Iris pigment epithelial cell (primary cell): Measurements from ENCODE around the gene CSDE1.
"Not testable (repeated sequence)": the region's sequence is repeated elsewhere in the genome, so short reads cannot be mapped to it uniquely, and the experiment has no call there.

Experiments used
- DNase-seq: peaks from one replicate; pipeline ENCODE4 v3.0.0-alpha.2; 2011; ENCODE audit warnings: low read depth

Gene CSDE1

DNA sequence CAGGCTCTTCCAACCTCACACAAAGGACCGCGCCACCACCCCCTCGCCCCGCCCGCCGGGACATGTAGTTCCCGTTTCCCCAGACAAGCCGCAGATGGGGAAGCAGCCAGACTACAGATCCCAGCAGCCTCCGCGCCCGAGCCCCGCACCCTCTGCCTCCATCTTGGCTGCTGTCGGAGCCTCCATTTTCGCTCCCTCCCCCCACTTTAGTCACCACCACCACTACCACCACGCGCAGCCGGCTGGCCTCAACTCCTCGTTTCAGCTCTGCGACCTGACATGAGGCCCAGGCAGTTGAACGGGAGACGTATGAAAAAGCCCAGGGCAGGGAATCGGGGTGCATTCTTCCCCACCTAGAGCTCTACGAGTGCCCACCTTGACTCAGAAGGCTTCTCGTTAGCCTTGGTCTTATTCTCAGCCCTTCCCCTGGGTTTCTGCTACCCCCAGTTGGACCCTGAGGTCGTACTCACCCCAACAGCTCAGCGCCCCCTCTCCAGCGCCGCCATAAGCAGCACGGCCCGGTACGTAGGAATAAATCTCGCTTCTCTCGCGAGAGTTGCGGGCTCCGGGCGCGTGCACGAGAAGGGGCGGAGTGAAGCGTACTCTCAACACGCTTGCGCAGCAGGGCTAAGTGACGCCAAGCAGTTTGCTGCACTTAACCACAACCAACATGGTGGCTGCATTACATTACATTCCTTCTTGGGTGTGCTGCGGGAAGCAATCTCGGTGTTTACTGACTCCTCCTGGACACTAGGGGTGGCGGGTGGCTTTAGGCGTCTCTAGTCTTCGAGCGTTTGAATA is at the start of gene CSDE1:
Gene CSDE1, minus strand, starts transcription at position 530 of the 801 bp plus-strand sequence. CDS start 18,094 bp downstream, outside the sequence.
- peak; percentile 98 for DNase-seq

DNA sequence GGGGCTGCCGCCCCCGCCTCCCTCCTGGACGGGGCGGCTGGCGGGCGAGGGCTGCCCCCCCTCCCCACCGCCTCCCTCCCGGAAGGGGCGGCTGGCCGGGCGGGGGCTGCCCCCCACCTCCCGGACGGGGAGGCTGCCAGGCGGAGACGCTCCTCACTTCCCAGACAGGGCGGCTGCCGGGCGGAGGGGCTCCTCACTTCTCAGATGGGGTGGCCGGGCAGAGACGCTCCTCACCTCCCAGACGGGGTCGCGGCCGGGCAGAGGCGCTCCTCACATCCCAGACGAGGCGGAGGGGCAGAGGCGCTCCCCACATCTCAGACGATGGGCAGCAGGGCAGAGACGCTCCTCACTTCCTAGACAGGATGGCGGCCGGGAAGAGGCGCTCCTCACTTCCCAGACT is 46.7 kb upstream of the CSDE1 start:
- DNase-seq, result not testable (repeated sequence)

DNA sequence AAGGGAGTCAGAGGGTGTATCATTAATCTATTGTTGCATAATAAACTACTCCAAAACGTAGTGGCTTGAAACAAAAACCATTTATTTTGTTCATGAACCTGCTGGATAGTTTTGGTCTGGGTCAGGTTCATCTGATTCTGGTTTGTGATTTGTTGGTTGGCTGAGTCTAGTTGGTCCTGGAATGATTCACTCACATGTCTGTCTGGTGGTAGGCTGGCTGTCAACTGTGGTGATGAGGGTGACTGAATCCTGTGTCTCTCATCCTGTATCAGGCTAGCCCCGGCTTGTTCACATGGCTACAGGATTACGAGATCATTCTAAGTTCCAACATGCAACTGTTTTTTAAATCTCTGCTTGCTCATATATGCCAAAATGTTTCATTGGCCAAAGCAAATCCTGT is 45.2 kb upstream of the CSDE1 start:
- DNase-seq, result peak; percentile 2

DNA sequence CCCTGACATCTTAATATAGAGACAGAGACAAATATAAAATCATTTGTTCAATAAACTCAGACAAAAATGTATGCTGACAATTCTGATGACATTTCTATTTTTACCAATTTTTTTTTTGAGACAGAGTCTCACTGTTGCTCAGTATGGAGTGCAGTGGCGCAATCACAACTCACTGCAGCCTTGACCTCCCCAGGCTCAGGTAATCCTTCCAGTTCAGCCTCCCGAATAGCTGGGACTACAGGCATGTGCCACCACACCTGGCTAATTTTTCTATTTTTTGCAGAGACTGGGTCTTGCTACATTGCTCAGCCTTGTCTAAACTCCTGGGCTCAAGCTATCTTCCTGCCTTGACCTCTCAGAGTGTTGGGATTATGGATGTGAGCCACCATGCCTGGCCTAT is 36.3 kb upstream of the CSDE1 start:
- no peak for DNase-seq

DNA sequence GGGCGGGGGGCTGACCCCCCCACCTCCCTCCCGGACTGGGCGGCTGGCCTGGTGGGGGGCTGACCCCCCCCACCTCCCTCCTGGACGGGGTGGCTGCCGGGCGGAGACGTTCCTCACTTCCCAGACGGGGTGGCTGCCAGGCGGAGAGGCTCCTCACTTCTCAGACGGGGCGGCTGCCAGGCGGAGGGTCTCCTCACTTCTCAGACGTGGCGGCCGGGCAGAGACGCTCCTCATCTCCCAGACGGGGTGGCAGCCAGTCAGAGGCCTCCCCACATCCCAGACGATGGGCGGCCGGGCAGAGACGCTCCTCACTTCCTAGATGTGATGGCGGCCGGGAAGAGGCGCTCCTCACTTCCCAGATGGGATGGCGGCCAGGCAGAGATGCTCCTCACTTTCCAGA is 32.8 kb upstream of the CSDE1 start:
- DNase-seq, result not testable (repeated sequence)

DNA sequence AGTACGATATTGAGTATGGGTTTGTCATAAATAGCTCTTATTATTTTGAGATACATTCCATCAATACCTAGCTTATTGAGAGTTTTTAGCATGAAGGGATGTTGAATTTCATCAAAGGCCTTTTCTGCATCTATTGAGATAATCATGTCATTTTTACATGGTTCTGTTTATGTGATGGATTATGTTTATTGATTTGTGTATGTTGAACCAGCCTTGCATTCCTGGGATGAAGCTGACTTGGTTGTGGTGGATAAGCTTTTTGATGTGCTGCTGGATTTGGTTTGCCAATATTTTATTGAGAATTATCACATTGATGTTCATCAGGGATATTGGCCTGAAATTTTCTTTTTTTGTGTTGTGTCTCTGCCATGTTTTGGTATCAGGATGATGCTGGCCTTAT is 28.7 kb upstream of the CSDE1 start:
- not testable (repeated sequence) for DNase-seq

DNA sequence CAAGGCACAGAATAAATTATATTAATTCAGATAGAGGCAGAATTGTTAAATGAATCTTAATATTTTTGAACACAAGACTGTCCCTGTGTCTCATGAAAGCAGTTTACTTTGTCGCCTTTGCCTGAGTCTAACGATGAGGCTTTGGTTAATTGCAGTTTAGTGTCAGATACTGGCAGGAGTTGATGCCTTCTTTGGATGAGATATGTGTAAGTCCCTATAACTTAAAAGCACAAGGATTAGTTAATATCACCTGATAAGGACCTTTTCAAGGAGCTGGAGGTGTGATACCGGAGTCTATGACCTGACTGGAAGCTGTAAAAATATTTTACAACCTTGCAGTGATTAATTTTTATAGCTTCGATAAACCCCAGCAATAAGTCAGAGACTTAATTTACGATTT is 24.7 kb upstream of the CSDE1 start:
- no peak for DNase-seq

DNA sequence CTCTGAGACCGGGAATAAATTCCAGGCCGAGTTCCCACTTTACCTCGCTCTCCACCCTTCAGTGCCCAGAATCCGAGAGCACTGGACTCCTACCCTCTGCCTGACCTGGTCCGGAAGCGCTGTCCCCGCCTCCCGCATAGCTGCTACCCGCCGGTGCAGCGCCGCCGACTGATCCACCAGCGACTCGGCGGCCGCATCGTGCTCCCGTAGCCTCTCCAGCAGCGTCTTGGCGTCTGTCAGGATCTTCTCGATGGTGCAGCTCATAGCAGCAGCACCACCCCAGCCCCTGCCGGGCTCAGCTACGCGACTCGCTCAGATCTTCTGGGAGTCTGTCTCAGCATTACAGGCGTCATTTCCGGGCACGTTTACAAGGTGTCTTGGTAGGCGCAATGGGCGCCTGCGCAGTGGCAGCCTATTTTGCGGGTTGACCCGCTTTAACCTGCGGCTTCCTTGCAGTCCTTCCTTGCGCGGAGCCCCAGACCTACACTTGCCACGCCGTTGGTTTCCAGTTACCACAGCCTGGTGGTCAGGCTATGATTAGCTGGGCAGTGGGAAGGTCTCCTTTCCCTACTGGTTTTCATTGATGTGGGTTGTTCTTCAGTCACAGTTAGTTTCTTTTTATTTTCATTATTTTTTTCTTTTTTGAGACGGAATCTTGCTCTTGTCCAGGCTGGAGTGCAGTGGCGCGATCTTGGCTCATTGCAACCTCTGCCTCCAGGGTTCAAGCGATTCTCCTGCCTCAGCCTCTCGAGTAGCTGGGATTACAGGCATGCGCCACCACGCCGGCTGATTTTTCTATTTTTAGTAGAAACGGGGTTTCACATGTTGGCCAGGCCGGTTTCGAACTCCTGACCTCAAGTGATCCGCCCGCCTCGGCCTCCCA is 22.8 kb upstream of the CSDE1 start, which contains the start of gene SIKE1:
Gene SIKE1, minus strand, starts transcription at position 342 of the 883 bp plus-strand sequence. Its CDS starts 78 bp downstream, at position 264.
- DNase-seq, result peak; percentile 97

DNA sequence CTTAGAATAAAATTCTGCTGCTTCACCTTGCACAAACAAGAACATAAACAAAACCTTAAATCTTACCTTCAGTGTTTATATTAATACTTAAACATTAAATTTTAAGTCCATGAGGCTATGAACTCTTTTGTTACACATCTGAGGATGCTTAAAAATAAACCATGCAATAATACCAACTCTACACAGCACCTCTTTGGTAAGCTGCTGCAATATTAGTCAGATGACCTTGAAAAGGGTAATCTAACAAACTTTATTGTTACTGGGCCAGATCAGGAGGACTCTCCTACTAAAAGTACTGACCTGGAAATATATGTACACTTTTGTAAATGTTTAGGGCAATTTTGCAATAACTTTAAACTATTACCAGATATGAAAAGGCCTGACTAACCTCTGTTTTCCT is 21.9 kb upstream of the CSDE1 start:
- no peak for DNase-seq

DNA sequence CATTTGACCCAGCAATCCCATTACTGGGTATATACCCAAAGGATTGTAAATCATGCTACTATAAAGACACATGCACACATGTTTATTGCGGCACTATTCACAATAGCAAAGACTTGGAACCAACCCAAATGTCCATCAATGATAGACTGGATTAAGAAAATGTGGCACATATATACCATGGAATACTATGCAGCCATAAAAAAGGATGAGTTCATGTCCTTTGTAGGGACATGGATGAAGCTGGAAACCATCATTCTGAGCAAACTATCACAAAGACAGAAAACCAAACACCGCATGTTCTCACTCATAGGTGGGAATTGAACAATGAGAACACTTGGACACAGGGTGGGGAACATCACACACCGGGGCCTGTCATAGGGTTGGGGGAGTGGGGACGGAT is 18.9 kb upstream of the CSDE1 start:
- DNase-seq, result not testable (repeated sequence)

DNA sequence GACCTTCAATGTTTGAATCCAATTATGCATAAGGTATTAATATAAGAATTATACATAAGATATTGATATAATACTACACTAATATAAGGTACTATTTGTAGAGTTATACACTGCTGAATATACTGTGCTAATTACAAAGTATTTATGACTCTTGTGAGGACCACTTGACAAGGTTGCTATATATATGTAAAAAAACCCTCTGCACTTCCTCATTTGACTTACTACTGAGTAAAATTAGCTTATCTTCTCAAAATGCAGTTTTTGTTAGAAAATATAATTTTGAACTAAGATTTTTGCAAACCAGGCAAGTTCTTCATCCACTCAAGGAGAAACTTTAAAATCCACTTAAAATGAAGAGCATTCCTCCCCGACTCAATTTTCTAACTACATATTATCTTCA is 14.2 kb upstream of the CSDE1 start:
- no peak for DNase-seq

DNA sequence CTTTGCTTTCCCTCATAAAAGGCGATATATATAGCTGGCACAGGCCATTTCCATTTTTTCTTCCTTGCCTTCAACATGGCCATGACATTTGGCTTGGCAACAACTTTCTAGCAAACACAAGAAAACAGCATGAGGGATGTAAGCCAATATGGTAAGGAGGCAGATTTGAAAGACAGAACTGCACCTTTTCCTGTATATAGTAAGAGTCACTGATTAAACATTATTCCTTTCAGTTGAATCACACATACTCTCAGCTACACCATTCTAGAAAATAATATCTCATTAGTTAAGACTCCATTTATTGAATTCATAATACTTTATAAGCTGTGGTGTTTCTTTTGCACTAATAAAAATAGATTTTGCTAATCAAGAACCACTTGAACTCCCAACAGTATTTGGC is 13.2 kb upstream of the CSDE1 start:
- DNase-seq, result no peak

DNA sequence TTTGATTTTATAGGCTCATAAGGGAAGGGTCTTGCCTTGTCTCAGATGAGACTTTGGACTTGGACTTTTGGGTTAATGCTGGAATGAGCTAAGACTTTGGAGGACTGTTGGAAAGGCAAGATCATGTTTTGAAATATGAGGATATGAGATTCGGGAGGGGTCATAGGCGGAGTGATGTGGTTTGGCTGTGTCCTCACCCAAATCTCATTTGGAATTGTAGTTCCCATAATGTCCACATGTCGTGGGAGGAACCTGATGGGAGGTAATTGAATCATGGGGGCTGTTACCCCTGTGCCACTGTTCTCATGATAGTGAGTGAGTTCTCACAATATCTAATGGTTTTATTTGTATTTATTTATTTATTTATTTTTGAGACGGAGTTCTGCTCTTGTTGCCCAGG is 6.9 kb upstream of the CSDE1 start:
- DNase-seq, result no peak

DNA sequence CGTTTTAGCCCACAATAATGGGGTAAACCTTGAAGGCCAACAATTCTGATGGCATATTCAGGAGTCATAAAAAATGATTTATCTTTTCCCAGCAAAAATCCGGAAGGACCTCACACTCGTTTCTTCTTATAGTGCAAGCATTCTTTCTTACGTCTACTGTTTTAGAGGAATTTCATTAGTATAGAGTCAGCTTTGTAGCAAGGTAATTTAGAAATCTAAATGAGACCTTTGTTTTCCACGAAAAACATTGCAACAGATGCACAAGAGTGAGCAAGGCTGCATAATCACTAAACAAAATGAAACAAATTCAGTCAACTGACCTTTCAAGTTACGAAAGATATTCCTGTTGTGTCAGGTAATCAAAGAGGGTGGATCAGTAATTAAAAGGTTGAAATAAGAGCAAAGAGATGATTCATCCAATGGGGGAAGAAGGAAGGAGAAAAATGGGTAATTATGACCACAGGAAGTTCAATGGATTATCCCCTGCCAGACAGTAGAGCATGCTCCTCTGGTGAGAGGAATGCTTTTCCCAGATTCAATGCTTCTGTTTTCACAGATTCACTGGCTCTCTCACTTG is 560 bp upstream of the CSDE1 start:
- peak; percentile 61 for DNase-seq

DNA sequence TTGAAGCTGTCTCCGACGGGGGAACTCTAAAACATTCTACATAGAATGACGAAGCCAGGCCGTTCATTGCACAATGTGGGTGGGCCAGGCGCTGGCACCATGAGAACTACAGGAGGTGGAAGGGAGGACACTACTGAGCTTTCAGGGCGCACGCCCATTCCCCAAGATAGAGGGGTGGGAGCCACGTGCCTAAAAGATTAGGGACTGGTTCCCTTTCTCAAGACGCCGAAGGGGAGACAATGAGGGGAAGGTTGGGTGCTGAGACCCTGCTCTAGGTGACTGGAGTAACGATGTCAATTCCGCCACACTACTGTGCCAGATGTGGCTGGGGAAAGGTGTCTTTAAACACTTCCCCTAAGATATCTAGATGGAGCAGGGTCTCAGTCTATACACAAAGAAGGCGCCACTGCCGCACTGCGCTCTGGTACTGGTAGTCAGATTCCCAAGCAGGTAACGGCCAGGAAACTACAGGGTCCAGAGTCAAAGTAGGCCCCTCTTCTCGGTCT is 782 bp downstream of the CSDE1 start:
- DNase-seq, result peak; percentile 79

DNA sequence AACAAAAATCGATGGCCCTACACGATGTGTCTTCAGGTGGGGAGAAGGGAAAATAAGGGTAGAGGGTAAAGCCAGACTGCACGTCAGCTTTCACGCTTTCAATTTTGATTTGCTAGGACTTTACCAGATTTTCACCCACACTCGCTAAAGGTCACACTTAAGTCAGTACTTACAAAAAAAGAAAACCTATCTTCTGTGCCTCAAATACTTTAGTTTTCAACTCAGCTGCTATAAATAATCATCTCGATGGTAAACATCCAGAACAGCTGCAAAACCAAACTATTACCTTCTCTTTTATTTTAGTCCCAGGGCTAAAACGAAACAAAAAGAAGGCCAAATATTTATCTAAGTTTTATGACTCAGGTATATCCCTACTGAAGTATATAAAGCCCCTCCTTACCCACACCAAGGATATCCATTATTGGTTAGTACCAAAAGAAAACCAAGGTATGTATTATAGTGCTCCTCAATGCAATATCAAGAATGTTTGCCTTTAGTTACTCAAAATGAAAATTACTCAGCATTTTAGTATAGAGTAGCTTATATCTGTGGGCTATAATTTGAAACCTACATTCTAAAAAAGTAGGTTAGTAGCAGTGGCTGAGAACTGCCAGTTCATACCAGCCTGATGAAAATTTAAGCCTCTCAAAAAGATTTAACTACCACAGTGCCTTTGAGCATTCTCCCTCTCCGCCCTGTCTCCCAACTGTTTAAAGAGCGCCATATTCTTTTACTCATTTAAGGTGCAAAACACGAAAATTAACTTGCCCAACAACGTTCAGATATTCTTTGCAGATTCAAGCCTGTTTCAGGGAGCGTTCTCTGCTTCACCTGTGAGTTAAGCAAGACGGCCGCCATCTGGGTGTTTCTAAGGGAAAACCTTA is 1.5 kb downstream of the CSDE1 start:
- DNase-seq, result peak; percentile 23

DNA sequence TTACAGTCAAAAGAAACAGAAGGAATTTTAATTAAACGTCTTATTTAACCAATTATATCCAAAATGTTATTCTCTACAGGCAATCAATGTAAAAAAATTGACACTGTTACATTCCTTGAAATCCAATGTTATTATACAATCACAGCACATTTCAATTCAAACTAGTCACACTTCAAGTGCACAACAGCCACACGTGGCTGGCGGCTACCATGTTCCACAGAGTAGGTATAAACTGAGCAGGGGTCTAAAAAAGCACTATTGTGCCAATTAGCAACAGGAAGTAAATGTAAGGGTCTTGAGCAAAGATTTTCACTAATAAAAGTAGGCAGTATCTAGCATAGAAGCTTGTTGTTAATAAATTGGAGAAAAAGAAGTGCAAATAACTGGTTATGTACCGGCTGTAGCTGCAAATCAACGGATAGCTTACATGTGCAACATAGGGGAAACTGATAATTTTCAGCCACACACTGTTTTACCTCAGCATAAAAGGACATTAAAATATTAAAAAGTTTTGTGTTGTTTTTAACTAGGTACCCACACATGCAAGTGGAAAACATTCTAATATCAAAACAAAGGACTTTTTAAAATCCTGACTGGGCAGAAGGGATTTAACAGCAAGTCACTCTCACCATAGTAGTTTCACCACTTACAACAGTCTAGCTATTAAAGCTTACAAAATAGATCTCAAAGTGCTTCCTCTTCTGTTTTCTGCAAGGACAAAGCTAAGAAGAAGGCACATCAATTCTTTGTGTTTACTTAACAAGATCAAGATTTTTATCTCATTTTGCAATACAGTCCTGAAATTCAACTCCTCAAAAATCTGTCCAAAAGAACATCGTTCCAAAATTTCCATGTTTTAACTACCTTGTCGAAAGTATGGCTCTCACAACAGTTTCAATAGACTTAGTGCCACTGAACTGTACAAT is 2.5 kb downstream of the CSDE1 start:
- DNase-seq, result peak; percentile 28

DNA sequence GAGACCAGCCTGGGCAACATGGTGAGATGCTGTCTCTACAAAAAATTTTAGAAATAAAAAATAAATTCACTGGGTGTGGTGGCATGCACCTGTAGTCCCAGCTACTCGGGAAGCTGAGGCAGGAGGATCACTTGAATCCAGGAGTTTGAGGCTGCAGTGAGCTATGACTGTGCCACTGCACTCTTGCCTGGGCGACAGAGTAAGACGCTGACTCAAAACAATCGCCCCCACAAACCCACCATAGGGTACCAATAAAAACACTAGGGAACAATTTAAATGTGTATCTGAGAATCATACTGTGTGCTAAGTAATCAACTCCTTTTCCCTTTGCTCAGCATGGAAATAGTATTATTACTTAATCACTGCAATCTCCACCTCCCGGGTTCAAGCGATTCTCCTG is 4.1 kb downstream of the CSDE1 start:
- DNase-seq, result not testable (repeated sequence)

DNA sequence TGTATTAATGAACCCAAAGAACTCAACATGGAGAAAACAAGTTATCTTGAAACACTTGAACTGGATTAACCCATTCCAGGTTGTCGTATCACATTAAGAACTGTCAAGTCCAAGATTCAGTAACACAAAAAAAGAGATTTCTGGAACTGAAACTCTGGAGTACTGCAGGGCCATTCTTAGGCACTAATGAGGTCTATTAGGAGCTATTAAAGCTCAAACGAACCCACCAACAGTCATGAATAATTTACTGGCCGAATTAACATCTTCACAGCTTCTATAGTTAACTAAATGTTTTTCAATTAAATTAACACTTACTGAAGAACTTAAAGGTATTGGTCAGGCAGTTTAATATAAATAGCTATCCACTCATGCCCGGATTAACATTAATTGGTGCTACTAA is 4.6 kb downstream of the CSDE1 start:
- no peak for DNase-seq

DNA sequence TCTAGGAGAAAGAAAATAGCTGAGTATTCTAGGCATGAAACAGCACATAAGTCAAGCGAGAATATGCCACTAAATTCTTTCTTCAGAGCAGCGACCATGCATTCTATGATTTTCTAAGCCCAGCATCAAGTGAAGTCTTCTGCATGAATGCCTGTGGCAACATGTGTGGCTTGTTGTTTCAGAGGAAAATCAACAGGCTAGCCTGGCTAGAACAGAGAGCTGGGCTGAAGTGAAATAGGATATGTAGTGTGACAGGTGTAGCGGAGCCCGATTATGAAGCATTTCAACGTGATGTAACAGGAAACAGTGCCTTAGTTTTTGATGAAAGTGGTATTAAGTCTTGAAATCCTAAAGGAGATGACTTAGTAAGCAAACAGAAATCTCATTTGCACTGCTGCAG is 7.0 kb downstream of the CSDE1 start:
- peak; percentile 58 for DNase-seq
